Endodermal cell (in vitro differentiated cells): Measurements from ENCODE around the gene ZNF334. TPM values are rescaled to one million over a fixed set of nuclear protein-coding genes. Genes with fewer than 3 reads are reported as not detected.

ENCODE experiments used
- DNase-seq: peaks from one replicate; pipeline ENCODE4 v3.0.0-alpha.2; 2017
- H3K27ac ChIP-seq: 2 replicates; pipeline ENCODE4 v1.5.1; 2013; ENCODE audit warnings: mild to moderate bottlenecking, low read depth, low read length, moderate library complexity
- H3K27me3 ChIP-seq: 2 replicates; pipeline ENCODE4 v1.6.1; 2013; ENCODE audit warnings: mild to moderate bottlenecking, low read length, moderate library complexity; ENCODE audit not compliant: insufficient read depth, control insufficient read depth, poor library complexity, severe bottlenecking
- H3K36me3 ChIP-seq: 2 replicates; pipeline ENCODE4 v1.7.0; 2013; ENCODE audit warnings: mild to moderate bottlenecking, low read length, moderate library complexity; ENCODE audit not compliant: control insufficient read depth, insufficient read depth
- H3K4me1 ChIP-seq: one replicate; pipeline ENCODE4 v1.7.0; 2013; ENCODE audit warnings: low read length; ENCODE audit not compliant: control insufficient read depth, insufficient read depth
- H3K4me3 ChIP-seq: 2 replicates; pipeline ENCODE4 v1.5.1; 2013; ENCODE audit warnings: mild to moderate bottlenecking, low read length, moderate library complexity
- H3K9ac ChIP-seq: 2 replicates; pipeline ENCODE4 v1.6.1; 2013; ENCODE audit warnings: mild to moderate bottlenecking, low read length, moderate library complexity; ENCODE audit not compliant: poor library complexity, severe bottlenecking; ENCODE audit errors: extremely low read depth
- H3K9me3 ChIP-seq: 2 replicates; pipeline ENCODE4 v1.6.1; 2013; ENCODE audit warnings: mild to moderate bottlenecking, low read length, moderate library complexity; ENCODE audit not compliant: control insufficient read depth
- H3K27ac Mint-ChIP-seq: 2 replicates; pipeline ENCODE4 v1.8.0; 2020; ENCODE audit warnings: mixed read lengths
- H3K27me3 Mint-ChIP-seq: 2 replicates; pipeline ENCODE4 v1.8.0; 2021; ENCODE audit warnings: mild to moderate bottlenecking, mixed read lengths; ENCODE audit not compliant: insufficient read depth
- H3K36me3 Mint-ChIP-seq: 2 replicates; pipeline ENCODE4 v1.8.0; 2020; ENCODE audit warnings: low read depth, mixed read lengths
- H3K4me1 Mint-ChIP-seq: 2 replicates; pipeline ENCODE4 v1.8.0; 2020; ENCODE audit warnings: mixed read lengths
- H3K4me3 Mint-ChIP-seq: 2 replicates; pipeline ENCODE4 v1.8.0; 2020; ENCODE audit warnings: mild to moderate bottlenecking, moderate library complexity, mixed read lengths
- H3K9me3 Mint-ChIP-seq: 2 replicates; pipeline ENCODE4 v1.8.0; 2020; ENCODE audit warnings: mild to moderate bottlenecking, mixed read lengths
- WGBS, 2 experiments: methylation state at CpG; one replicate each; pipeline versions ENCODE4 v1.1.5 to v1.1.7; 2013; ENCODE audit warnings: missing lambda C conversion rate in 2 of 2, mixed read lengths in 1 of 2; ENCODE audit not compliant: insufficient coverage in 1 of 2, insufficient read length in 1 of 2; 5-methylcytosine and 5-hydroxymethylcytosine counted together
- total RNA-seq, 2 donors: library from RNA; stranded (reverse); fragmentation: NEBNext Ultra II Directional in 1 of 2; extraction: Animal tissue kit (Norgen Biotek cat#: 25700) in 1 of 2; gene quantifications; 2 replicates in 1 of 2; 3 replicates in 1 of 2; pipeline ENCODE4 v1.2.1, GENCODE V29; 2021
- TF ChIP-seq, protein P1 (sequence below): fragments of 200-600 bp; sonication (generic); conservative IDR thresholded peaks from 2 replicates; pipeline ENCODE4 v1.5.0; 2021; ENCODE audit warnings: antibody characterized with exemption, mild to moderate bottlenecking

Gene ZNF334
- total RNA-seq, 2 donors from 2014 or later = 21.1 to 31.7 TPM

DNA sequence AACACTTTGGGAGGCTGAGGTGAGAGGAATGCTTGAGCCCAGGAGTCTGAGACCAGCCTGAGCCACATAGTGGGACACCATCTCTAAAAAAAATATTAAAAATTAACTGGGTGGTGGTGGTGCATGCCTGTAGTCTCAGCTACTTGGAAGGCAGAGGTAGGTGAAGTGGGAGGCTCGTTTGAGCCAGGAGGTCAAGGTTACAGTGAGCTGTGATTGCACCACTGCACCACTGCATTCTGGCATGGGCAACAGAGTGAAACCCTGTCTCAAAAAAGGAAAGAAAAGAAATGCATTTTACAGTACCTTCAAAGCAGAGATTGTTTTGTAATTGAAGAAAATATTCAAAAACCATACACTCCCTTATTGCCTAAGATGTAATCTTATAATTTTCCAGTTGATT lies 30.6 kb upstream of the ZNF334 start:
- Mint-ChIP-seq H3K27ac (no peak overlapping the region), H3K9me3 (no peaks in the 10 kb centered on the region), H3K27me3 (no peaks in the 10 kb centered on the region), H3K4me1 (no peaks in the 10 kb centered on the region), H3K4me3 (no peak overlapping the region), H3K36me3 (no peaks in the 10 kb centered on the region)
- 75 to 100% methylated on average over 1 of the region's 1 CpG for WGBS, 2 experiments
- Histone ChIP-seq H3K9ac (no peak overlapping the region), H3K36me3 (no peaks in the 10 kb centered on the region), H3K27me3 (no peaks in the 10 kb centered on the region), H3K27ac (no peak overlapping the region), H3K9me3 (no peaks in the 10 kb centered on the region), H3K4me3 (no peak overlapping the region), H3K4me1 (no peaks in the 10 kb centered on the region)
- TF ChIP-seq, protein P1, sequence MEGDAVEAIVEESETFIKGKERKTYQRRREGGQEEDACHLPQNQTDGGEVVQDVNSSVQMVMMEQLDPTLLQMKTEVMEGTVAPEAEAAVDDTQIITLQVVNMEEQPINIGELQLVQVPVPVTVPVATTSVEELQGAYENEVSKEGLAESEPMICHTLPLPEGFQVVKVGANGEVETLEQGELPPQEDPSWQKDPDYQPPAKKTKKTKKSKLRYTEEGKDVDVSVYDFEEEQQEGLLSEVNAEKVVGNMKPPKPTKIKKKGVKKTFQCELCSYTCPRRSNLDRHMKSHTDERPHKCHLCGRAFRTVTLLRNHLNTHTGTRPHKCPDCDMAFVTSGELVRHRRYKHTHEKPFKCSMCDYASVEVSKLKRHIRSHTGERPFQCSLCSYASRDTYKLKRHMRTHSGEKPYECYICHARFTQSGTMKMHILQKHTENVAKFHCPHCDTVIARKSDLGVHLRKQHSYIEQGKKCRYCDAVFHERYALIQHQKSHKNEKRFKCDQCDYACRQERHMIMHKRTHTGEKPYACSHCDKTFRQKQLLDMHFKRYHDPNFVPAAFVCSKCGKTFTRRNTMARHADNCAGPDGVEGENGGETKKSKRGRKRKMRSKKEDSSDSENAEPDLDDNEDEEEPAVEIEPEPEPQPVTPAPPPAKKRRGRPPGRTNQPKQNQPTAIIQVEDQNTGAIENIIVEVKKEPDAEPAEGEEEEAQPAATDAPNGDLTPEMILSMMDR = no peak
- DNase-seq = no peak

DNA sequence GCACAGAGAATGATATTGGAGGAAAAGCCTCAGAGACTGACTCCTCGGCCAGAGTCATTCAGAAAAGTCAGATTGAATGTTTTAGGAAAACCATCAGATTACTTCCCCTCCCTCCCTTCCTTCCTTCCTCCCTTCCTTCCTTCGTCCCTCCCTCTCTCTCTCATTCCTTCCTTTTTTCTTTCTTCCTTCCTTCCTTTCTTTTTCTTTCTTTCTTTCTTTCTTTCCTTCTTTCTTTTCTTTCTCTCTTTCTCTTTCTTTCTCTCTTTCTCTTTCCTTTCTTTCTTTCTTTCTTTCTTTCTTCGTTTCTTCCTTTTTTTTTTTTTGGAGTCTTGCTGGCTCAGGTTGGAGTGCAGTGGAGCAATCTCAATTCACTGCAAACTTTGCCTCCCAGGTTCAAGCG lies 29.7 kb upstream of the ZNF334 start:
- H3K4me3 ChIP-seq = no peak overlapping the region
- H3K9me3 ChIP-seq = no peaks in the 10 kb centered on the region
- H3K27ac ChIP-seq = no peak overlapping the region
- no peaks in the 10 kb centered on the region for H3K36me3 ChIP-seq
- H3K9me3 Mint-ChIP-seq = no peaks in the 10 kb centered on the region
- DNase-seq = no peak
- no peaks in the 10 kb centered on the region for H3K27me3 Mint-ChIP-seq
- TF ChIP-seq, protein P1 = no peak
- H3K4me1 Mint-ChIP-seq = no peaks in the 10 kb centered on the region
- no peaks in the 10 kb centered on the region for H3K27me3 ChIP-seq
- H3K27ac Mint-ChIP-seq = no peak overlapping the region
- H3K4me1 ChIP-seq = no peaks in the 10 kb centered on the region
- H3K9ac ChIP-seq = no peak overlapping the region
- whole genome bisulfite sequencing, 2 experiments = 89 to 90% methylated on average over 1 to 4 of the region's 4 CpGs
- no peak overlapping the region for H3K4me3 Mint-ChIP-seq
- H3K36me3 Mint-ChIP-seq = no peaks in the 10 kb centered on the region

DNA sequence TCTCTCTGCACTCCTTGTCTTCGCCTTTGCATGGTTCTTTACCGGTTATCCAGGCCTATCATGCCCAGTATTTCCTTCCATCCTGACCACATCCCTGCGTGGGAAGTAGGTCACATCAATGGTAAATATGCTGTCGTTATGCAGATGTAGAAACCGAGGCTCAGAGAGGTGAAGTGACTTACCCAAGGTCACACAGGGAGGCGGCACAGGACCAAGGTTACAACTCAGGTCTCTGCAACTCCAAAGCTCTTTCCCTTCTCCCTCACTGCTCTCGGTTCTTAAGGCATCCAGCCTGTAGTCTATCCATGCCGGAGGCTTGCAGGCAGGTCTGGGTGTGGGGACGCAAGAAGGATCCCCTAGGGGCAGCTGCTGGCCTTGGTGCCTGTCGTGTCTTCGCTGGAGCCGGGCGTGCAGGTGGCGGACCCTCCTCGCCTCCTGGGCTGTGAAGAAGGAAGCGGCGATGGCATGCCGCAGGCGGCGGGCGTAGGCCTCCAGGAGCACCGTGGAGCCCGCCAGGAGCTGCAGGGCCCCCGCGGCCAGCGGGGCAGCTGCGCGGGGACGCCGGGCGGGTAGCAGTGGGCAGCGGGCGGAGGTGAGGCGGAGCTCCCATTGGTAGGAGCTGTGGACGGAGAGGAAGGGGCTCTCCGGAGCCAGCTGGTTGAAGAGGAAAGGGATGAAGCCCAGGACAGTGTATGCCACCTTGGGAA lies 28.0 kb upstream of the ZNF334 start:
- Histone ChIP-seq H3K27ac (no peak overlapping the region), H3K36me3 (no peaks in the 10 kb centered on the region), H3K4me1 (no peaks in the 10 kb centered on the region), H3K9me3 (no peaks in the 10 kb centered on the region), H3K27me3 (no peaks in the 10 kb centered on the region), H3K4me3 (no peak overlapping the region), H3K9ac (no peak overlapping the region)
- Mint-ChIP-seq H3K27me3 (no peaks in the 10 kb centered on the region), H3K27ac (no peak overlapping the region), H3K4me3 (no peak overlapping the region), H3K36me3 (no peaks in the 10 kb centered on the region), H3K9me3 (no peaks in the 10 kb centered on the region), H3K4me1 (no peaks in the 10 kb centered on the region)
- no peak for DNase-seq
- 92 to 93% methylated on average over 13 to 36 of the region's 36 CpGs for WGBS, 2 experiments
- TF ChIP-seq, protein P1 = no peak
